GM23338 (cell line): Measurements from ENCODE around the gene TNFRSF19. TPM values are rescaled to one million over a fixed set of nuclear protein-coding genes. Genes with fewer than 3 reads are reported as not detected.

Experiments
- ATAC-seq: fragments of 200-7000 bp; cut with Tn5 transposase; 3 replicates; pipeline ENCODE4 v1.9.1; 2020
- DNase-seq: peaks from one replicate; pipeline ENCODE4 v3.0.0-alpha.2; 2015; ENCODE audit warnings: low spot score
- H2AFZ ChIP-seq: fragments of 200-600 bp; sonication (generic); 2 replicates; pipeline ENCODE4 v1.8.0; 2016; ENCODE audit warnings: antibody characterized with exemption, mild to moderate bottlenecking, moderate library complexity
- H3F3A ChIP-seq: fragments of 200-600 bp; sonication (generic); replicated peaks from 2 replicates; pipeline ENCODE4 v1.8.0; 2017; ENCODE audit warnings: antibody characterized with exemption, mixed run types, low read depth
- H3K27ac ChIP-seq: fragments of 200-600 bp; sonication (generic); 2 replicates; pipeline ENCODE4 v1.6.1; 2016; ENCODE audit warnings: low read depth
- H3K27me3 ChIP-seq: fragments of 200-600 bp; sonication (generic); 2 replicates; pipeline ENCODE4 v1.8.0; 2016; ENCODE audit warnings: mild to moderate bottlenecking, mixed run types, moderate library complexity; ENCODE audit not compliant: insufficient read depth
- H3K36me3 ChIP-seq: fragments of 200-600 bp; sonication (generic); 2 replicates; pipeline ENCODE4 v1.8.0; 2016; ENCODE audit warnings: mild to moderate bottlenecking; ENCODE audit not compliant: insufficient read depth
- H3K4me1 ChIP-seq: fragments of 200-600 bp; sonication (generic); 2 replicates; pipeline ENCODE4 v1.8.0; 2016; ENCODE audit warnings: mild to moderate bottlenecking, moderate library complexity; ENCODE audit not compliant: insufficient read depth
- H3K4me2 ChIP-seq: fragments of 200-600 bp; sonication (generic); 2 replicates; pipeline ENCODE4 v1.7.1; 2017; ENCODE audit warnings: mixed run types
- H3K4me3 ChIP-seq: fragments of 200-600 bp; sonication (generic); 2 replicates; pipeline ENCODE4 v1.6.1; 2016; ENCODE audit warnings: mixed run types
- H3K79me2 ChIP-seq: fragments of 200-600 bp; sonication (generic); replicated peaks from 2 replicates; pipeline ENCODE4 v1.8.0; 2017; ENCODE audit warnings: mild to moderate bottlenecking; ENCODE audit not compliant: insufficient read depth
- H3K9me2 ChIP-seq: fragments of 200-600 bp; sonication (generic); 2 replicates; pipeline ENCODE4 v1.8.0; 2017; ENCODE audit not compliant: insufficient read depth
- H4K20me1 ChIP-seq: fragments of 200-600 bp; sonication (generic); replicated peaks from 2 replicates; pipeline ENCODE4 v1.8.0; 2017; ENCODE audit warnings: mild to moderate bottlenecking; ENCODE audit not compliant: insufficient read depth
- H3K27ac Mint-ChIP-seq: 2 replicates; pipeline ENCODE4 v1.8.0; 2020; ENCODE audit warnings: inconsistent platforms, mild to moderate bottlenecking, moderate library complexity, mixed read lengths
- H3K27me3 Mint-ChIP-seq: 3 replicates; pipeline ENCODE4 v1.8.0; 2022; ENCODE audit warnings: low read depth, mild to moderate bottlenecking, moderate library complexity, mixed read lengths, inconsistent platforms; ENCODE audit not compliant: insufficient read depth, poor library complexity
- H3K36me3 Mint-ChIP-seq: 3 replicates; pipeline ENCODE4 v1.8.0; 2021; ENCODE audit warnings: low read depth, mild to moderate bottlenecking, inconsistent platforms, moderate library complexity, mixed read lengths
- H3K4me1 Mint-ChIP-seq: 3 replicates; pipeline ENCODE4 v1.8.0; 2020; ENCODE audit warnings: mild to moderate bottlenecking, inconsistent platforms, mixed read lengths
- H3K4me3 Mint-ChIP-seq: 3 replicates; pipeline ENCODE4 v1.8.0; 2021; ENCODE audit warnings: moderate library complexity, mild to moderate bottlenecking, inconsistent platforms, mixed read lengths
- H3K9me3 Mint-ChIP-seq: 3 replicates; pipeline ENCODE4 v1.8.0; 2020; ENCODE audit warnings: moderate library complexity, mild to moderate bottlenecking, inconsistent platforms, mixed read lengths
- EZH2 ChIP-seq: fragments of 200-600 bp; sonication (generic); IDR thresholded peaks from one replicate; pipeline ENCODE4 v1.8.0; 2017; ENCODE audit warnings: antibody characterized with exemption, mild to moderate bottlenecking, low read depth; ENCODE audit not compliant: unreplicated experiment
- EZH2phosphoT487 ChIP-seq: fragments of 200-600 bp; sonication (generic); IDR thresholded peaks from one replicate; pipeline ENCODE4 v1.8.1; 2018; ENCODE audit warnings: antibody characterized with exemption; ENCODE audit not compliant: unreplicated experiment
- NANOG ChIP-seq: IDR thresholded peaks from 2 replicates; pipeline ENCODE4 v1.6.1; 2016; ENCODE audit warnings: antibody characterized with exemption, borderline replicate concordance
- POLR2AphosphoS5 ChIP-seq: IDR thresholded peaks from 2 replicates; pipeline ENCODE4 v1.6.1; 2016; ENCODE audit warnings: antibody characterized with exemption, low read depth
- REST ChIP-seq: IDR thresholded peaks from one replicate; pipeline ENCODE4 v1.6.1; 2018; ENCODE audit warnings: antibody characterized with exemption; ENCODE audit not compliant: unreplicated experiment
- STAT1 ChIP-seq: IDR thresholded peaks from one replicate; pipeline ENCODE4 v1.6.1; 2016; ENCODE audit warnings: antibody characterized with exemption; ENCODE audit not compliant: unreplicated experiment
- ZNF114 ChIP-seq: fragments of 250-450 bp; sonication (Bioruptor Pico); IDR thresholded peaks from 2 replicates; pipeline ENCODE4 v1.5.0; 2020; ENCODE audit warnings: mild to moderate bottlenecking, moderate library complexity
- ZNF331 ChIP-seq: fragments of 250-450 bp; sonication (Bioruptor Pico); IDR thresholded peaks from 2 replicates; pipeline ENCODE4 v1.5.0; 2020; ENCODE audit warnings: low read depth, mild to moderate bottlenecking, moderate library complexity
- ZNF462 ChIP-seq: fragments of 250-450 bp; sonication (Bioruptor Pico); IDR thresholded peaks from 2 replicates; pipeline ENCODE4 v1.5.0; 2020; ENCODE audit warnings: mild to moderate bottlenecking, moderate library complexity
- polyA plus RNA-seq: library from polyadenylated mRNA; unstranded; fragments of >200 nt; fragmentation: Nextera tagmentation; extraction: Ambion mirVana; gene quantifications from 2 replicates; pipeline ENCODE4 v1.2.1, GENCODE V29; 2016
- total RNA-seq: library from RNA; depleted of rRNA; stranded (reverse); fragments of >200 nt; shearing (Covaris generic); gene quantifications from 2 replicates; pipeline ENCODE4 v1.2.3, GENCODE V29; 2014
- TF ChIP-seq, protein P1 (sequence below), 2 experiments: fragments of 200-600 bp in 1 of 2; sonication (generic) in 1 of 2; conservative IDR thresholded peaks; 2 replicates each; pipeline versions ENCODE4 v1.5.1 to v1.6.1; 2016 to 2017; ENCODE audit warnings: antibody characterized with exemption in 2 of 2, low read depth in 2 of 2, mild to moderate bottlenecking in 2 of 2, moderate library complexity in 1 of 2

Gene TNFRSF19
- total and polyA plus RNA-seq, 2 experiments from 2014 or later = 0.21 to 0.35 TPM

- H2AFZ ChIP-seq = peak overlapping the region; percentile 72; the same call in 1 of the 2 replicates
- H3K27me3 Mint-ChIP-seq = peaks cover 5% of the 10 kb centered on the region
- no peaks in the 10 kb centered on the region for H3K9me2 ChIP-seq
- no peaks in the 10 kb centered on the region for H3K36me3 Mint-ChIP-seq
- H3K4me1 ChIP-seq = peaks cover 11% of the 10 kb centered on the region
- no peak for DNase-seq
- no peaks in the 10 kb centered on the region for H3K9me3 Mint-ChIP-seq
- no peak overlapping the region for H3K4me3 ChIP-seq
- ATAC-seq = no peak
- no peak overlapping the region for H3K4me2 ChIP-seq
- H4K20me1 ChIP-seq = no peaks in the 10 kb centered on the region
- H3K4me3 Mint-ChIP-seq = no peak overlapping the region
- TF ChIP-seq EZH2phosphoT487 = no peak
- H3F3A ChIP-seq = no peaks in the 10 kb centered on the region
- H3K36me3 ChIP-seq = no peaks in the 10 kb centered on the region
- no peaks in the 10 kb centered on the region for H3K79me2 ChIP-seq
- H3K27ac Mint-ChIP-seq = no peak overlapping the region
- H3K27ac ChIP-seq = no peak overlapping the region
- no peaks in the 10 kb centered on the region for H3K27me3 ChIP-seq
- H3K4me1 Mint-ChIP-seq = peaks cover 17% of the 10 kb centered on the region
These were observed 74.4 kb downstream of the TNFRSF19 start for GRCh38 chr13:23644527-23645138.

- H3K36me3 ChIP-seq = no peaks in the 10 kb centered on the region
- no peaks in the 10 kb centered on the region for H3K9me2 ChIP-seq
- no peak overlapping the region for H2AFZ ChIP-seq
- H3K27ac Mint-ChIP-seq = no peak overlapping the region
- H3K4me2 ChIP-seq = no peak overlapping the region
- no peaks in the 10 kb centered on the region for H3K79me2 ChIP-seq
- no peak overlapping the region for H3K27ac ChIP-seq
- H4K20me1 ChIP-seq = no peaks in the 10 kb centered on the region
- H3K4me1 Mint-ChIP-seq = peaks cover 13% of the 10 kb centered on the region; the same call in 2 of the 3 replicates
- H3K4me3 ChIP-seq = no peak overlapping the region
- H3K9me3 Mint-ChIP-seq = no peaks in the 10 kb centered on the region
- H3K36me3 Mint-ChIP-seq = no peaks in the 10 kb centered on the region
- DNase-seq (no peak), ATAC-seq (no peak)
- H3K4me1 ChIP-seq = peaks cover 11% of the 10 kb centered on the region; the same call in 1 of the 2 replicates
- H3K27me3 ChIP-seq = no peaks in the 10 kb centered on the region
- H3K4me3 Mint-ChIP-seq = no peak overlapping the region
- no peaks in the 10 kb centered on the region for H3F3A ChIP-seq
- TF ChIP-seq ZNF462 (no peak), NANOG (no peak), STAT1 (no peak), ZNF114 (no peak), POLR2AphosphoS5 (no peak), REST (no peak), ZNF331 (CRISPR knock-in tag) (no peak), EZH2 (no peak), EZH2phosphoT487 (no peak)
- TF ChIP-seq, protein P1, sequence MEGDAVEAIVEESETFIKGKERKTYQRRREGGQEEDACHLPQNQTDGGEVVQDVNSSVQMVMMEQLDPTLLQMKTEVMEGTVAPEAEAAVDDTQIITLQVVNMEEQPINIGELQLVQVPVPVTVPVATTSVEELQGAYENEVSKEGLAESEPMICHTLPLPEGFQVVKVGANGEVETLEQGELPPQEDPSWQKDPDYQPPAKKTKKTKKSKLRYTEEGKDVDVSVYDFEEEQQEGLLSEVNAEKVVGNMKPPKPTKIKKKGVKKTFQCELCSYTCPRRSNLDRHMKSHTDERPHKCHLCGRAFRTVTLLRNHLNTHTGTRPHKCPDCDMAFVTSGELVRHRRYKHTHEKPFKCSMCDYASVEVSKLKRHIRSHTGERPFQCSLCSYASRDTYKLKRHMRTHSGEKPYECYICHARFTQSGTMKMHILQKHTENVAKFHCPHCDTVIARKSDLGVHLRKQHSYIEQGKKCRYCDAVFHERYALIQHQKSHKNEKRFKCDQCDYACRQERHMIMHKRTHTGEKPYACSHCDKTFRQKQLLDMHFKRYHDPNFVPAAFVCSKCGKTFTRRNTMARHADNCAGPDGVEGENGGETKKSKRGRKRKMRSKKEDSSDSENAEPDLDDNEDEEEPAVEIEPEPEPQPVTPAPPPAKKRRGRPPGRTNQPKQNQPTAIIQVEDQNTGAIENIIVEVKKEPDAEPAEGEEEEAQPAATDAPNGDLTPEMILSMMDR (conservative IDR thresholded peaks at IDR 0.05; ENCODE audit: low read depth in 2 of 2) = no peak
- H3K27me3 Mint-ChIP-seq = peaks cover 4% of the 10 kb centered on the region
These were observed 75.6 kb downstream of the TNFRSF19 start for GRCh38 chr13:23645851-23646250.
